Measurements from ENCODE around the gene RGS19. TPM values are rescaled to one million over a fixed set of nuclear protein-coding genes. Genes with fewer than 3 reads are reported as not detected.
"Not testable (repeated sequence)": the region's sequence is repeated elsewhere in the genome, so short reads cannot be mapped to it uniquely, and the experiment has no call there.

The RGS19 gene
- total RNA-seq, 2 experiments from 2014 or later = 84.5 to 119 TPM

DNA sequence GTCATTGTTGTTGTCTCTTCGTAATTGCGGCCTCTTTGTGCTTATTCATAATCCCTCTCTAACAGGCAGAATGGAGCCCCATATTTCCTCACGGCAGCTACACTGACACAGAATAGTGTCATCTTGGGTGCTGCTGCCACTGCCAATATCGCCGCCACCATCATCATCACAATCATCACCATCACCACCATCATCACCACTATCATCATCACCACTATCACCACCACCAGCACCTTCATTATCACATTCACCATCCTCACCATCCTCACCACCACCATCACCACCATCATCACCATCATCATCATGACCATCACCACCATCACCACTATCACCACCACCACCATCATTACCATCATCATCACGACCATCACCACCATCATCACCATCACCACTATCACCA, 17.2 kb upstream of the RGS19 start:
- DNase-seq (no peak), ATAC-seq (no peak)
- H3K4me3 Mint-ChIP-seq = no peak overlapping the region
- H3K36me3 Mint-ChIP-seq = no peaks in the 10 kb centered on the region
- peaks cover 6% of the 10 kb centered on the region for H3K4me1 Mint-ChIP-seq
- peaks cover 8% of the 10 kb centered on the region for H3K27me3 Mint-ChIP-seq
- no peak overlapping the region for H3K27ac Mint-ChIP-seq
- CTCF ChIA-PET = interaction anchor here (1.6 kb wide), 1 partner anchor 13 kb away, joined by 5 read pairs; the partner anchor contains the start of gene LKAAEAR1
- H3K9me3 Mint-ChIP-seq (ENCODE audit: low read depth) = peaks cover 4% of the 10 kb centered on the region

DNA sequence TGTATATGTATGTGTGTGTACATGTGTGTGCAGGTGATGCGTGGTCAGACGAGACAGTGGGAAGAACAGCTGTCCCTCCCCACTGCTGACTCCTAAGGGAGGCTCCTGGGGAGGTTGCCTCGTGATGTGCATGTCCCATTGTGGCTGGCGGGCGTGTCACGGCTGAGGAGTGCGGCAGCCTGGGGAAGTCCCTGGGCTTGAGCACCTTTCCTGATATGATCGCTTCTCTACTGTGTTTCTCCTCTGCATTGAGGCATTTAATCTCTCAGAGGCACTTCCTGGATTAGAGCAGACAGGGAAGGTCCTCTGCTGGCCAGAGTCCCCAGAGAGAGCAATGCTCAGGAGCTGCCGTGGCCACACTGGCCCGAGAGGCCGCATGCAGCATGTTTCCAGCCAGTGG, 16.6 kb upstream of the RGS19 start:
- Mint-ChIP-seq H3K4me1 (peaks cover 4% of the 10 kb centered on the region), H3K4me3 (no peak overlapping the region), H3K27ac (no peak overlapping the region), H3K9me3 (ENCODE audit: low read depth) (peaks cover 4% of the 10 kb centered on the region), H3K27me3 (peaks cover 2% of the 10 kb centered on the region), H3K36me3 (no peaks in the 10 kb centered on the region)
- no peak for ATAC-seq
- no peak for DNase-seq
- CTCF ChIA-PET = interaction anchor here (1.6 kb wide), 1 partner anchor 12 kb away, joined by 5 read pairs; the partner anchor contains the start of gene LKAAEAR1

DNA sequence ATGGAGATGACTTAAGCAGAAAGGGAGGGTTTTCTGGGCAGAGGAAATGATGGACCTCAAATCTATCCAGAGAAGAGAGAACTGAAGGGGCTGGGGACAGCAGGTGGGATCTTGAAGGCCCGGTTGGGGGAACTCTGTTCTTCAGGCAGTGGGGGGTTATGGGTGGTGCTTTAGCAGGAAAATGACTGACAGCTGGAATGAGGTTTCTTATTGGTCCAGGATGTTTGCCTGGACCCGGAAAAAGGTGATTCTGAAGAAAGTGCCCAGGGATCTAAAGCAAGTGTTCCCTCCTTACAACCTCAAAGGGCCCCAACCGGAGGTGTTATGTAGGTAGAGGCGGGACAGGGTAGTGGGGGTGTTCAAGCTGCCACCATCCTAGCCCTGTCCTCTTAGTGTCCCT, 16.1 kb upstream of the RGS19 start:
- Mint-ChIP-seq H3K27me3 (no peaks in the 10 kb centered on the region), H3K27ac (no peak overlapping the region), H3K4me3 (no peak overlapping the region), H3K4me1 (peaks cover 4% of the 10 kb centered on the region), H3K9me3 (ENCODE audit: low read depth) (peaks cover 4% of the 10 kb centered on the region), H3K36me3 (no peaks in the 10 kb centered on the region)
- no peak for ATAC-seq
- DNase-seq = no peak
- CTCF ChIA-PET = interaction anchor here (1.6 kb wide), 1 partner anchor 12 kb away, joined by 5 read pairs; the partner anchor contains the start of gene LKAAEAR1

DNA sequence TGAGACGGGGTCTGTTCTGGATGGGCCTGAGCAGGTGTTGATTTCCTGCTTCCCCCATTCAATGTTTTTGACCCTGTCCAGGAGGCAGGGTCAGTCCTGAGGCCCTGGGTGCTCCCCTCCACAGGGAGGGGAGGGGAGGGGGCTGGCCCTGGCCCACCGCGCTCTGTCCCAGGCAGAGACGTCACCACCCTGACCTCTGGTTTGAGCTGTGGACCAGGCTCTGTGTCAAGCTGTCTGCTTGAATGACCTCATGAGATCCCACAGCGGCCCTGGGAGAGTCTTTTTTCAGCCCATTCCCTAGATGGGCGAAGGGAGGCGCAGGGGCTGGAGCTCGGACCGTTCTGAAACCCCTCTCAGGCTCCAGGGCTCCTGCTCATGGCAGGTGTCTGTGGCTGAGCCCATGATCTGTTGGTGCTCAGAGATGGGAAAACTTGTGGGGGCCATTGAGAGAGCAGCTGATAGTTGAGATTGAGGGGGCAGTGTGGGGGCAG, 13.7 kb upstream of the RGS19 start:
- H3K36me3 Mint-ChIP-seq = no peaks in the 10 kb centered on the region
- no peaks in the 10 kb centered on the region for H3K4me1 Mint-ChIP-seq
- no peak for ATAC-seq
- CTCF ChIA-PET = no interaction called here
- H3K4me3 Mint-ChIP-seq = no peak overlapping the region
- no peak for DNase-seq
- no peaks in the 10 kb centered on the region for H3K27me3 Mint-ChIP-seq
- H3K27ac Mint-ChIP-seq = no peak overlapping the region
- H3K9me3 Mint-ChIP-seq (ENCODE audit: low read depth) = peaks cover 4% of the 10 kb centered on the region

DNA sequence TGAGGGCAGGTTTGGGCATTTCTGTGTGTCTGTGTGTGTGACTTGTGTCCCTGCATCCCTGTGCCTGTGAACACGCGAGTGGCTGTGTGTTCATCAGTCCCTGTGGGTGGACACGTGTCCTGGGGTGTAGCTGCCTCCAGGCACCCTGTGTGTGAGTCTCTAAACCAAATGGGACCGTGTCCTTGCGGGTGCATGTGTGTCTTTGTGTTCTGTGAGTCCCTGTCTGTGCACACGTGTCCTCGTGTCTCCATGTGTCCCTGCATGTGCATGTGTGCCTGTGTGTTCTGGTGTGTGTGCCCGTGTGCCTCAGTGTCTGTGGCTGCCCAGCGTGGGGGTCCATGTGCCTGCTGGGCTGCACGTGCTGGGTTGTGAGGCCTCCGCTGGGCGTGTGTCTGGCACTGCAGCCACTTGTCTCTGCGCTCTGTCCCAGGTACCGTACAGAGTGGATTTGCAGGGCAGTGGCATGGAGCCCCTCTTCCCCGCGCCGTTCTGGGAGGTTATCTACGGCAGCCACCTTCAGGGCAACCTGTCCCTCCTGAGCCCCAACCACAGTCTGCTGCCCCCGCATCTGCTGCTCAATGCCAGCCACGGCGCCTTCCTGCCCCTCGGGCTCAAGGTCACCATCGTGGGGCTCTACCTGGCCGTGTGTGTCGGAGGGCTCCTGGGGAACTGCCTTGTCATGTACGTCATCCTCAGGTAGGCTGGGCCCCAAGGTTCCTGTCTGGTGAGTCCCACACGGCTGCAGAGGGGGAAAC, 13.1 kb upstream of the RGS19 start:
- peak; percentile 34 for ATAC-seq
- Mint-ChIP-seq H3K27ac (no peak overlapping the region), H3K4me1 (no peaks in the 10 kb centered on the region), H3K27me3 (no peaks in the 10 kb centered on the region), H3K4me3 (no peak overlapping the region), H3K9me3 (ENCODE audit: low read depth) (peaks cover 4% of the 10 kb centered on the region), H3K36me3 (no peaks in the 10 kb centered on the region)
- DNase-seq = no peak
- CTCF ChIA-PET = no interaction called here

DNA sequence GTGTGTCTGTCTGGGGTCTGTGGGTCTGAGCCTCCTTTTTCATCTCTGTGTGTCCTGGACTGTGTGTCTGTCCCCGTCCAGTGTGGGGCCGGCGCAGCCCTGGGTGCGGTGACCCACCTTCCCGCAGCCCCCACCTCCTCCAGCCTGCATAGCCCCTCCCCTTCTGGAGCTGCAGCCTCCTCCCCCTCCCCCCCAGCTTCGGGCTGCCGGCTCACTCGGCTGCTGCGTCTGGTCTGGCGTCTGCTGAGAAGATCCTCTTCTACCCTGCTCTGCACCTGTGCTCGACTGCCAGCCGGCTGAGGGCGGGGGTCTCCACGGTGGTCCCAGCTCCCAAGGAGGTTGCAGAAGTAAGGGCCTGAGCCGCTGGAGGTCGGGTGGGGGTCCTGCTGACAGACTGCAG, 12.5 kb upstream of the RGS19 start:
- Mint-ChIP-seq H3K27ac (no peak overlapping the region), H3K4me3 (no peak overlapping the region), H3K36me3 (no peaks in the 10 kb centered on the region), H3K27me3 (no peaks in the 10 kb centered on the region), H3K9me3 (ENCODE audit: low read depth) (peaks cover 3% of the 10 kb centered on the region), H3K4me1 (no peaks in the 10 kb centered on the region)
- DNase-seq = no peak
- ATAC-seq = no peak
- CTCF ChIA-PET = no interaction called here

DNA sequence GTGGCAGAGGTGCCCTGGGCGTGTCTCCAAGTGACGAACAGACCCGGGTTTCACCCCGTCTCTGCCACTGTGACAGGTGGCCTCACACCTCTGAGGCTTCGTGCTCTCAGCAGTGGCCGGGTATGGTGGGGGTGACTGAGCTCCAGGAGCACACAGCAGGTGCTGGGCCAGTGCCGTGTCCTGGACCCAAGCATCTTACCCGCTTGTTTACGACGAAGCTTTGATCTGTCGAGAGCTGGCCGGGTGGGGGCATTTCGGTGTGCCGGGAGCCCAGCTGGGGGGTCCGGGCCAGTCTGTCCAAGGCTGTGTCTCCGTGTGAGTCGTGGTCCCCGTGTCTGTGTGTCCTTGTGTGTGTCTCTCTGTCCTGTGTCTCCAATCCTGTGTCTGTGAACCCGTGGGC, 12.0 kb upstream of the RGS19 start:
- DNase-seq = no peak
- ATAC-seq = no peak
- Mint-ChIP-seq H3K27ac (no peak overlapping the region), H3K9me3 (ENCODE audit: low read depth) (peaks cover 2% of the 10 kb centered on the region), H3K36me3 (no peaks in the 10 kb centered on the region), H3K27me3 (peaks cover 1% of the 10 kb centered on the region), H3K4me1 (no peaks in the 10 kb centered on the region), H3K4me3 (no peak overlapping the region)
- CTCF ChIA-PET = no interaction called here

DNA sequence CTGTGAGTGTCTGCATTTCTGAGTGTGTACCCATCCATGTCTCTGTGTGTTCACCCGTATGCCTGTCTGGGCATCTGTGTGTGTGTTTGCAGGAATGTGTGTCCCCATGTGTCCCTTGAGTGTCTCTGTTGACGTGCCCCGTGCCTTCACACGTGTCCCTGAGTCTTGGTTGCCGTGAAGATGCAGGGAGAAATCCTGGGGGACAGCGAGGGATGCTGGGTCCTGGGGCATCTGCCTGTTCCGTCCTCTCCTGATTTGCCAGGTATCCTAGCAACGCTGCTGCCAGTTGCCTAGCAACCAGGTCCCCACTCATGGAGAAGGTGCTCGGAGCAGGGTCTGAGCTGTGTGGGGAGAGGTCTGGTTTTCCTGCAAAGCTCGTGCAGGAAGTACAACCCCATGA, 10.8 kb upstream of the RGS19 start:
- peaks cover 13% of the 10 kb centered on the region for H3K27me3 Mint-ChIP-seq
- ATAC-seq = no peak
- H3K4me1 Mint-ChIP-seq = no peaks in the 10 kb centered on the region
- CTCF ChIA-PET = interaction anchor here (1.2 kb wide), 1 partner anchor 30 kb away, joined by 4 read pairs; no protein-coding TSS in a partner anchor
- no peaks in the 10 kb centered on the region for H3K36me3 Mint-ChIP-seq
- DNase-seq = no peak
- H3K27ac Mint-ChIP-seq = no peak overlapping the region
- H3K4me3 Mint-ChIP-seq = no peak overlapping the region
- H3K9me3 Mint-ChIP-seq (ENCODE audit: low read depth) = peaks cover 2% of the 10 kb centered on the region

DNA sequence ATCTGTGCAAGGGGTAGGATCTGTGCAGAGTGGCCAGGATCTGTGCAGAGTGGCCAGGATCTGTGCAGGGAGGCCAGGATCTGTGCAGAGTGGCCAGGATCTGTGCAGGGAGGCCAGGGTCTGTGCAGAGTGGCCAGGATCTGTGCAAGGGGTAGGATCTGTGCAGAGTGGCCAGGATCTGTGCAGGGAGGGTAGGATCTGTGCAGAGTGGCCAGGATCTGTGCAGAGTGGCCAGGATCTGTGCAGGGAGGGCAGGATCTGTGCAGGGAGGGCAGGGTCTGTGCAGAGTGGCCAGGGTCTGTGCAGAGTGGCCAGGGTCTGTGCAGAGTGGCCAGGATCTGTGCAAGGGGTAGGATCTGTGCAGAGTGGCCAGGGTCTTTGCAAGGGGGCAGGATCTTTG, 9.3 kb upstream of the RGS19 start:
- H3K4me3 Mint-ChIP-seq; H3K27ac Mint-ChIP-seq; H3K9me3 Mint-ChIP-seq (ENCODE audit: low read depth); ATAC-seq; H3K4me1 Mint-ChIP-seq; H3K36me3 Mint-ChIP-seq; DNase-seq; CTCF ChIA-PET: not testable (repeated sequence)
- peaks cover 22% of the 10 kb centered on the region for H3K27me3 Mint-ChIP-seq

DNA sequence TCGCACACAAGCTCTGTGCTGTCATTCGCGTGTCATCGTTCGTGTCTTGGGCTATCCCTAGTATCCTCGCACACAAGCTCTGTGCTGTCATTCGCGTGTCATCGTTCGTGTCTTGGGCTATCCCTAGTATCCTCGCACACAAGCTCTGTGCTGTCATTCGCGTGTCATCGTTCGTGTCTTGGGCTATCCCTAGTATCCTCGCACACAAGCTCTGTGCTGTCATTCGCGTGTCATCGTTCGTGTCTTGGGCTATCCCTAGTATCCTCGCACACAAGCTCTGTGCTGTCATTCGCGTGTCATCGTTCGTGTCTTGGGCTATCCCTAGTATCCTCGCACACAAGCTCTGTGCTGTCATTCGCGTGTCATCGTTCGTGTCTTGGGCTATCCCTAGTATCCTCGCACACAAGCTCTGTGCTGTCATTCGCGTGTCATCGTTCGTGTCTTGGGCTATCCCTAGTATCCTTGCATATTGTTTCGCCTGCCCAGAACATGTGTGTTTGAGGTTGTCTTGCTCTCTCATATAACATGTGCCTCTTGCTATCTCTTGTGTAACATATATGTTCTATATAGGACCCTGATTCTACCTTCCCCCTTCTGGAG, 8.0 kb upstream of the RGS19 start:
- peaks cover 11% of the 10 kb centered on the region for H3K4me1 Mint-ChIP-seq
- H3K27ac Mint-ChIP-seq; H3K9me3 Mint-ChIP-seq (ENCODE audit: low read depth); H3K36me3 Mint-ChIP-seq; H3K4me3 Mint-ChIP-seq; ATAC-seq; DNase-seq: not testable (repeated sequence)
- H3K27me3 Mint-ChIP-seq = peaks cover 26% of the 10 kb centered on the region
- CTCF ChIA-PET = interaction anchor here (1.2 kb wide), 1 partner anchor 33 kb away, joined by 4 read pairs; no protein-coding TSS in a partner anchor

DNA sequence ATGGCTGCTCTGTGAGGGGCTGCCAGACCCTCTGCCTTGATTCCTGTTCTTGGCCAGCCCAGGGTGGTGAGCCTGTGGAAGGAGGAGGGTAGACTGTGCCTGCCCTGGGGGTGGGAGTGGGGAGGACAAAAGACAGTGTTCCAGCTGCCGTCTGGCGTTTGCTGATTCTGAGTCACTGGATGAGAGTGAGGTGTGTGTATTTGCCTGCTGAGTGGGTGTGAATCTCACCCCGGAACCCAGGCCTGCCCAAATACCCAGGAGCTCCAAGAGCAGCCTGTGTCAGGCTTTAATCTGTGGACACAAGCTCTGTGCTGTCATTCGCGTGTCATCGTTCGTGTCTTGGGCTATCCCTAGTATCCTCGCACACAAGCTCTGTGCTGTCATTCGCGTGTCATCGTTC, 7.5 kb upstream of the RGS19 start:
- no peak for ATAC-seq
- peaks cover 2% of the 10 kb centered on the region for H3K9me3 Mint-ChIP-seq (ENCODE audit: low read depth)
- CTCF ChIA-PET = interaction anchor here (1.0 to 4.8 kb wide), 4 partner anchors 9 to 48 kb away, joined by 3 to 30 read pairs (median 4); no protein-coding TSS in a partner anchor
- H3K4me3 Mint-ChIP-seq = no peak overlapping the region
- H3K27me3 Mint-ChIP-seq = peaks cover 27% of the 10 kb centered on the region
- peaks cover 16% of the 10 kb centered on the region for H3K4me1 Mint-ChIP-seq
- H3K27ac Mint-ChIP-seq = no peak overlapping the region
- DNase-seq = no peak
- no peaks in the 10 kb centered on the region for H3K36me3 Mint-ChIP-seq

DNA sequence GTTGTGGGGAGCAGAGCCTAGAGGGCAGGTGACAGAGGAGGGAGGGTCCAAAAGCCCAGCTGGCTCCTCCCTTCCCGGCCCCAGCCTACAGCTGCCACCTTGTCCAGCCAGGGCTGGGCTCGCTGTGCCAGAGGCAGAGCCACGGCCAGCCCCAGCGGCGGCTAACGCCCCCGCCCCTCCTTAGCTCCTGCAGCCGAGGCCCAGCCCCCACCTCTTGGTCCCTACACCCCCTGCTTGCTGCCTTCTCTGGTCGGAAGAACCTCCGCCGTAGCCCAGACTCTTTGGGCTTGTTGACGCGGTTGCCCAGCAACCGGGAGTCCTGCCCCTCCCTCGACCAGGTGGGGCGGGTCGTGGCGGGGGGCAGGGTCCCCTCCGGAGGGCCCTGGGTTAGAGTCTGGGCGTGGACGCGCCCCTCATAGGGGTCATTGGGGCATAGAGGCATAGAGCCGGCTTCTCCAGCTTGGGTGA, 5.4 kb upstream of the RGS19 start:
- no peak for DNase-seq
- CTCF ChIA-PET = interaction anchor here (1.2 to 8.4 kb wide), 10 partner anchors 11 to 201 kb away, joined by 4 to 110 read pairs (median 6); partner anchors contain the start of gene TCEA2
- H3K27ac Mint-ChIP-seq = no peak overlapping the region
- H3K4me3 Mint-ChIP-seq = peak overlapping the region; percentile 54
- H3K9me3 Mint-ChIP-seq (ENCODE audit: low read depth) = peaks cover 2% of the 10 kb centered on the region
- no peaks in the 10 kb centered on the region for H3K36me3 Mint-ChIP-seq
- ATAC-seq = no peak
- peaks cover 30% of the 10 kb centered on the region for H3K27me3 Mint-ChIP-seq
- H3K4me1 Mint-ChIP-seq = peaks cover 22% of the 10 kb centered on the region

DNA sequence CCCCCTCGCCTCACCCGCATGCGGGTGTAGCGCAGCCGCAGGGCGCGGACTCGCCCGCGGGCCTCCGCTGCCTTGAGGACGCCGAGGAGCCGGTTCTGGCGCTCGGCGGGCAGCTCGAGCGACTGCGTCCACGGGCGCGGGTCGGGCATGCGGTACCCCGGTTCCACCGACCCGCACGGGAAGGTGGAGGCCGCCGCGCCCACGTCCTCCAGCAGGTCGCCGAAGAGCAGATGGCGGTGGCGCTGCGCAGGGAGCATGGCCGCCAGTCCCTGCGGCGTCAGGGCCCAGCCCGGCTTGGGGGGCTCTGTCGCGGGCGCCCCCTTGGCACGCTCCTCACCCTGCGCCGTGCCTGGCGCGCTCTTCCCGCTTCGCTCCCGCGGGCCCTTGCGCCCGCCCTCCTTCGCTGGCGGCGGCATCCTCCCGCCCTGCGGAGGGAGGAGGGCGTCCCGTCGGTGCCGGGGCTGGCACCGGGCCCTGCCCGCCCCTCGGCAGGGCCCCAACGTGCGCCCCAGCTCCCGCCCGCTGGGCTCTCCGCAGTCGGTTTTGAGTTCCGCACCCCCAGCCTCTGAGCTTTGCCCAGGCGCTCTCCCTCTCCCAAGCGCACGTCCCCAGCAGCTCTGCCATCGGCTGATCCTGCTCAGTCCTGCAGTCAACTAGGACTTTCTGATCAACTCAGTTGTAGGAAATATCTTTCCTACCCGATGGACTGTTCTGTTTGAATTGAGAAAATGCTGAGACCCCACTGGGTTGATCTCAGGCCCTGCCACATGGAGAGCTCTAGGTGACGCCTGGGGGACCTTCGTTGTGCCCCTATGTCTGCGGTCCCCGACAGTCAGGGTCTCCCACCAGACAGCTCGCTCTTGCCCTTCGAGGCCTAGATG, 4.7 kb upstream of the RGS19 start, which contains the start of gene LKAAEAR1:
TSS of gene LKAAEAR1 (minus strand) at position 595 of the 881 bp plus-strand sequence. CDS start at position 416, 179 bp downstream.
- Mint-ChIP-seq H3K4me3 (peak within 1 kb of the TSS; percentile 58), H3K27me3 (peaks cover 30% of the 10 kb centered on the region), H3K4me1 (peaks cover 22% of the 10 kb centered on the region), H3K36me3 (peaks cover 1% of the 10 kb centered on the region), H3K9me3 (ENCODE audit: low read depth) (peaks cover 2% of the 10 kb centered on the region), H3K27ac (no peak within 1 kb of the TSS)
- ATAC-seq (no peak), DNase-seq (no peak)
- CTCF ChIA-PET = interaction anchor here (0.7 to 8.4 kb wide), 17 partner anchors 12 to 588 kb away, joined by 3 to 110 read pairs (median 5); partner anchors contain the start of genes NPBWR2, PCMTD2, SAMD10 and TCEA2
